Measurements from ENCODE around the gene DOCK2. TPM values are rescaled to one million over a fixed set of nuclear protein-coding genes. Genes with fewer than 3 reads are reported as not detected.

DOCK2 gene
- total and polyA plus RNA-seq, 9 of the 15 experiments (the other 6 are each of a cell fraction or from before 2014, with no cell fraction given) = 4.5 to 42.6 (median 20.5) TPM

GRCh38 chr5:169746147-169746694 is 109.1 kb downstream of the DOCK2 start (continued):
- TF ChIP-seq REST (IDR thresholded peaks at IDR 0.05; ENCODE audit: borderline replicate concordance) (no peak; the same call in 1 of the 2 replicates), REST (CRISPR knock-in tag; IDR thresholded peaks at IDR 0.05; ENCODE audit: low read depth) (no peak), CBFA2T2 (conservative IDR thresholded peaks at IDR 0.05) (peak; percentile 95), MYBL2 (IDR thresholded peaks at IDR 0.05; ENCODE audit: low read depth) (no peak), MYBL2 (CRISPR knock-in tag; IDR thresholded peaks at IDR 0.05; ENCODE audit: borderline replicate concordance) (no peak), SOX6 (IDR thresholded peaks at IDR 0.05) (peak; percentile 90), CREB3L1 (IDR thresholded peaks at IDR 0.05; ENCODE audit: borderline replicate concordance, low read depth) (no peak), ATF6 (CRISPR knock-in tag; IDR thresholded peaks at IDR 0.05) (no peak), ZBTB43 (CRISPR knock-in tag; IDR thresholded peaks at IDR 0.05) (no peak), CGGBP1 (CRISPR knock-in tag; IDR thresholded peaks at IDR 0.05) (no peak)

Data from K562 (cell line).